Astrocyte of the spinal cord (primary cell): Measurements from ENCODE around the gene ZNF593OS.

ENCODE experiments used
- DNase-seq: peaks from one replicate; pipeline ENCODE4 v3.0.0; 2011; ENCODE audit warnings: low read depth, low spot score
- H3K4me3 ChIP-seq: 2 replicates; pipeline ENCODE4 v1.5.1; 2011; ENCODE audit warnings: low read depth, mild to moderate bottlenecking, low read length, moderate library complexity
- in situ Hi-C: cut with HindIII; loops from 2 replicates; pipeline ENCODE4 v1.10.0; 2017; ENCODE audit warnings: low sequenced_read_pairs
- TF ChIP-seq, protein P1 (sequence below): IDR thresholded peaks from 2 replicates; pipeline ENCODE4 v1.5.1; 2012; ENCODE audit warnings: low read depth, mild to moderate bottlenecking, low read length, inconsistent platforms

The ZNF593OS gene

DNA sequence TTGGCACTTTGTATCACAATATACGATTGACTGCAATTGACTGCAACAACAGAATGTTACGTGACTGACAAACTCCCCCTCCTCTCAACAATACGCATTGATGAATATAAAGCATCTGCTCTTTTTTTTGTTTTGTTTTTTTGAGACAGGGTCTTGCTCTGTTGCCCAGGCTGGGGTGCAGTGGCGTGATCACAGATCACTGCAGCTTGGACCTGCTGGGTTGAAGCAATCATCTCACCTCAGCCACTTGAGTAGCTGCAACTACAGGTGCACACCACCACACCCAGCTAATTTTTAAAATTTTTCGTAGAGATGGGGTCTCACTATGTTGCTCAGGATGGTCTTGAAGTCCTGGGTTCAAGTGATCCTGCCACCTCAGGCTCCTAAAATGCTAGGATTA is 41.1 kb upstream of the ZNF593OS start:
- TF ChIP-seq, protein P1, sequence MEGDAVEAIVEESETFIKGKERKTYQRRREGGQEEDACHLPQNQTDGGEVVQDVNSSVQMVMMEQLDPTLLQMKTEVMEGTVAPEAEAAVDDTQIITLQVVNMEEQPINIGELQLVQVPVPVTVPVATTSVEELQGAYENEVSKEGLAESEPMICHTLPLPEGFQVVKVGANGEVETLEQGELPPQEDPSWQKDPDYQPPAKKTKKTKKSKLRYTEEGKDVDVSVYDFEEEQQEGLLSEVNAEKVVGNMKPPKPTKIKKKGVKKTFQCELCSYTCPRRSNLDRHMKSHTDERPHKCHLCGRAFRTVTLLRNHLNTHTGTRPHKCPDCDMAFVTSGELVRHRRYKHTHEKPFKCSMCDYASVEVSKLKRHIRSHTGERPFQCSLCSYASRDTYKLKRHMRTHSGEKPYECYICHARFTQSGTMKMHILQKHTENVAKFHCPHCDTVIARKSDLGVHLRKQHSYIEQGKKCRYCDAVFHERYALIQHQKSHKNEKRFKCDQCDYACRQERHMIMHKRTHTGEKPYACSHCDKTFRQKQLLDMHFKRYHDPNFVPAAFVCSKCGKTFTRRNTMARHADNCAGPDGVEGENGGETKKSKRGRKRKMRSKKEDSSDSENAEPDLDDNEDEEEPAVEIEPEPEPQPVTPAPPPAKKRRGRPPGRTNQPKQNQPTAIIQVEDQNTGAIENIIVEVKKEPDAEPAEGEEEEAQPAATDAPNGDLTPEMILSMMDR, result no peak
- H3K4me3 ChIP-seq, result no peak overlapping the region
- in situ Hi-C loops, result no loop called here
- DNase-seq, result no peak

DNA sequence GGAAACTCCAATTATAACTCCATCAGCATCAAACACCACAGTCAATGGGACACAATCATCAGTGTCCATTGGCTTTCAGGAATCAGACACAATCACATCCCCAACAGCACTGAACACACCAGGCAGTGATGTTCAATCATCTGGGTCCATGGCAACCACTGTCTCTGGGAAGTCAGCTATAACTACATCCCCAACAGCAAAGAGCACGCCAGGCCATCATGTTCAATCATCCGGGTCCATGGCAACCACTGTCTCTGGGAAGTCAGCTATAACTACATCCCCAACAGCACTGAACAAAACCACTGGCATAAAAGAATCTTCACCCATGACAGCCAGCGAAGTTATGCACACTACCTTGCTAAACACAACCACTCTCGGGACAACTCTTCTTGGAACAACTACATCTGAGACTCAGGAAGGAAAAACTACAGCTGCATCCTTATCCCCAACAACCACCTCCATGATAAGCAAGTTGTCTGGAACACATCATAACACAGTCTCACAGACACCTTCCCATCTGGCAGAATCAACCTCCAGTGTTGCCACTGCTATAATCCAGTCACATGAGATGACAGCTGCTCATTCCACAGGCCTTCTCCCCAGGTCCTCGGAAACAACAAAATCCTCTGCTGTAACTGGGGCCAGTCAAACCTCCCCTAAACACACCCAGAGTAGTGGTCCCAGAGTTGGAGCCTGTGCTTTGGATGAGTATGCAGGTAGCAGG is 38.7 kb upstream of the ZNF593OS start:
- in situ Hi-C loops, result no loop called here
- DNase-seq, result no peak
- TF ChIP-seq, protein P1, result no peak
- no peak overlapping the region for H3K4me3 ChIP-seq

DNA sequence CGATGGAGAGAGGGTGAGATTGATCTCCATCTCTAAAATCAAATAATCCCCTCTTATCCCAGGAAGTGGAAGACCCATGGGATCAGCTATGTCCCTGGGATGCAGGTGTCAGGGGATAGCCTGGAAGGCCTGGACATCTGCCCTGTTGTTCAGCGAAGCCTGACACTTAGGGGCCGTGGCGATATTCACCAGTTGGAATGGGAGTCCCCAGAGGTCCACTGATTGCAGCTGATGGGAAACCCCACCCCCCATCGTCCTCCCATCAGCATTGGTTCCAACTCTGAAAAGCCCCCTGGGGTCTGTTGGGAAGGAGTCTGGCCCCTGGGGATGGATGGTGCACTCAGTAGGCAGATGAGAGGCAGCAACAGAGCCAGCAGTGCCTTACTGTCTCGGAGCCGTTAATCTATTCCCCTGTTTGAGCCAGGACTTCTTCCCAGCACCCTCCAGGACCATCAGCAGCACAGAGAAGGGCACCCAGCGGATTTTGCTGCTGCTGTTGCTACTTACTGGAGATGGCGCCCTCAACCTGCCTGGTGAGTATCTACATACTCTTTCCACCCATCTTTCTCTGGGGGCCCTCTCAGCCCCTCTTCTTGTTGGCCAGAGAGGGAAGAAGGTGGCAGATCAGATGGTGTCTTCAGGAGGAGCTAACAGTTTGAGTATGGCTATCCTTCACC is 32.1 kb upstream of the ZNF593OS start:
- in situ Hi-C loops, result no loop called here
- DNase-seq, result no peak
- no peak overlapping the region for H3K4me3 ChIP-seq
- TF ChIP-seq, protein P1, result no peak

DNA sequence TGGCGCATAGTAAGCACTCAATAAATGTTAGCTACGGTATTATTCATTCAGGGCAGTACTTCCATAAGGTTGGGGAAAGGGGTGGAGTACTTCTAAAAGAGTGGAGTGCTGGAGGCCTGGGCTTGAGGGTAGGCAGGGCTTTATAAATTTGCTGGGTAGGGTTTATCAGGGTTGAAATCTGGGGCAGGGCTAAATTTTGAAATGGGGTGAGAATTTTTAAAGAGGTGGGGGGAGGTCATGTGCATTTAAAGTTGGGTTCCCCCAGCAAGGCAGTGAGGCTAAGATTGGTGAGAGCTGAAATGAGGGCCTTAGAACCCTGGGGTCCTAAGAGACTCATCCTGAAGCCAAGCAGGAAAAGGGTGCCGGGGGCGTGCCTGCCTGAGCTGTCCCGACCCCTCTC is 28.8 kb upstream of the ZNF593OS start:
- no peak overlapping the region for H3K4me3 ChIP-seq
- TF ChIP-seq, protein P1, result no peak
- no peak for DNase-seq
- in situ Hi-C loops, result no loop called here

DNA sequence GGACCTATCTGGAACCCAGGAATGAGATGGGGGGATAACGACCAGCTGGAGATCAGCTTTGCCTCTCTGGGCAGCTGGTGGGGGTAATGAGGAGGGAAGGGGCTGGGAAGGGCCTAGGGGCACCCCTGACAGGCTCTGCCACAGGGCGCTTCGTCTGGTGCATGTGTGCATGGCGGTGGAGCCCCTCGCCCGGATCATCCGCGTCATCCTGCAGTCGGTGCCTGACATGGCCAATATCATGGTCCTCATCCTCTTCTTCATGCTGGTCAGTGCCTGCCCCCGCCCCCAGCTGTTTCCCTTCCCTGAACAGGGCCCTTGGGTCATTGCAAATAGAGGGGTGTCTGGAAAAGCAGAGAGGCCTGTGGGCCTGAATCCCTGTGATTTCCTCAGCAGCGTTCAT is 26.2 kb upstream of the ZNF593OS start:
- H3K4me3 ChIP-seq, result no peak overlapping the region
- in situ Hi-C loops, result no loop called here
- TF ChIP-seq, protein P1, result no peak
- no peak for DNase-seq

DNA sequence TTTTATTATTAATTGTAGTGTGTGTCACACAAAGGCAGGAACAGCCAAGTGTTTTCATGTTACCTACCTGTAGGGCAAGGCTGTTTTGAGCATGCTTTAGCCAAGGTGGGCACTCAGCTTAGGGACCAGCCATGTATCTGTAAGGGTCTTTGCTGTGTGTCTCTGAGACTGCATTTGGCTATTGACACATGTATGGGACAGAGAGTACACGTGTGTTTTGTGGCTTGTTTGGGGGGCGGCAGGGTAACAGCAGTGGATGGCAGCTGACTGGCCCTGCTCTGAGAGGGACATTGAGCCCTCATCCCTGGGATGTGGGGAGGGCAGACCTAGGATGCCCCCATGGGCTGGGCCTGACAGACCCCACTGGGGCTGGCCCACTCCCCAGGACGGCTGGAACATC is 25.7 kb upstream of the ZNF593OS start:
- in situ Hi-C loops, result no loop called here
- no peak for DNase-seq
- TF ChIP-seq, protein P1, result no peak
- no peak overlapping the region for H3K4me3 ChIP-seq
